Stimulated activated naive CD8-positive, alpha-beta T cell treated with anti-CD3 and anti-CD28 coated beads, Interleukin-15, Interleukin-2, amounts not matched to agents 100 U/mL and 50 U/mL, for 24 hours (primary cell): ENCODE measurements around the gene ITGAD.
A peak's percentile ranks its signal among the peaks of the same experiment; 100 is the strongest.

Experiments used
- ATAC-seq: fragments of 150-1000 bp; cut with Tn5 transposase; one replicate; pipeline ENCODE4 v1.10.0; 2021
- DNase-seq: peaks from one replicate; pipeline ENCODE4 v3.0.0; 2021

The ITGAD gene

DNA sequence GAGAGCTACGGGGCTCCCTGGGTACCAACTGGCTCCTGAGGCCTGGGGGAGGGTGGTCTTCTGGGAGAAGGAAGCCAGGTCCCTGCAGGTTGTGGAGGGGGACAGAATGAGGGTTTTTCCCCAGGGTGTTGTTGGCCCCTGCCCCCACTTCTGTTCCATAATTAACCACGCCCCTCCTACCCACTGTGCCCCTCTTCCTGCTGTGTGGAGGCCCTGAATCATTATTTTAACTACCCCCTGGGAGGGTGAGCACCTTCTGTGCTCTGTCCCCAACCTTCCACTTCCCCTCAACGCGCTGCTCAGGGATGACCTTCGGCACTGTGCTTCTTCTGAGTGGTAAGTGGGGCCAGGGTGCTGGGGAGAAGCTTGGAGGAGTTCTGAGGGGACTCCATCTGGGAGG lies at the start of gene ITGAD:
Gene ITGAD, plus strand, starts transcription at position 280 of the 400 bp plus-strand sequence. Its CDS starts 26 bp downstream, at position 306.
- no peak for DNase-seq
- ATAC-seq = no peak

DNA sequence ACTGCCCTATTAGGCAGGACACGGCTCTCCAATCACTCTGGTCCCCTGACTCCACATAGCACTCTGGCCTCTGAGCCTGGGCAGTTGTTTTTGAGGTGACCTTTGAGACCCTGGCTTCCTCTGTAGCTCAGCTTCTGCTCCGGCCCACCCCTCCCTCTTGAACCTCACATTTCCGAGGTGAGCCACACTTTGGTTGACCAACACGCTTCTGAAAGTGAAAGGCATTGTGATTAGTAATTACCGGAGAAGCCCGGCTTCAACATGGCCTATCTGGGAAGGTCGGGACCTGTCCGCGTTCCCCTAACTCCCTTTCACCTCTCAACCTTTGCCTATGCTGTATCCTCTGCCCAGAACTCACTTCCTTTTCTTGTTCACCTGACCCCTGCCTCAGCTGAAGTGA lies 48.4 kb upstream of the ITGAD start:
- DNase-seq (peak; percentile 22), ATAC-seq (peak; percentile 46)

DNA sequence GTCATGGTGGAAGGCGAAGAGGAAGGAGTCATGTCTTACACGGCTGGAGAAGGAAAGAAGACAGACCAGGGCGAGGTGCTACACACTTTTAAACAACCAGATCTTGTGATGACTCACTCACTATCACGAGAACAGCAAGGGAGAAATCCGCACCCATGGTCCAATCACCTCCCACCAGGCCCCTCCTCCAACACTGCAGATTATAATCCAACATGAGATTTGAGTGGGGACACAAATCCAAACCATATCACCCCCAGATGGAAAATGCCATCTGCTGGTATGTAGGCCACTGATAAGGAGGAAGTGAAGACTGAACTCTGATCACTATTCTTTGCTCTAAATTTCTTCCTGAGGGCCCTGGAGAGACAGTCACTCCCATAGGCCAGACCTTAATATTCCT lies 45.7 kb upstream of the ITGAD start:
- ATAC-seq (no peak), DNase-seq (no peak)

DNA sequence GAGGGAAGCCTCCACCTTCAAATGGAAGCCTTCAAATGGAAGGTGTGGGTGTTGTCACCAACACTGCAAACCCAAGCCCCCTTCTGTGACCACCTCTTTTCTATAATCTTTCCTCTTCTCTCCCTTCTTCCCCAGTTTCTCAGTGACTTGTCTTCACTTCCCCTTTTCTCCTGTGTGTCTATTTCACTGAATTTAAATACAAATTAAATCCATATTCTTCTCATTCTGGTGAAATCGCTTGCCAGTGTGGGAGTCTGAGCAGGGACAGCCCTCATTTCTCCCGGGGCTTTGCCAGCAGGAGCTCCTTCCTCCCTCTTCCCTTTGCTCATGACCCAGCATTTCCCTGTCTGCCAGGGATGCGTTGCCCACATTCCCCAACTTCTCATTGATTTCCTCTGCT lies 44.6 kb upstream of the ITGAD start:
- ATAC-seq = no peak
- DNase-seq = no peak

- ATAC-seq = no peak
- no peak for DNase-seq
Measured at GRCh38 chr16:31350275-31351005, 42.7 kb upstream of the ITGAD start.

DNA sequence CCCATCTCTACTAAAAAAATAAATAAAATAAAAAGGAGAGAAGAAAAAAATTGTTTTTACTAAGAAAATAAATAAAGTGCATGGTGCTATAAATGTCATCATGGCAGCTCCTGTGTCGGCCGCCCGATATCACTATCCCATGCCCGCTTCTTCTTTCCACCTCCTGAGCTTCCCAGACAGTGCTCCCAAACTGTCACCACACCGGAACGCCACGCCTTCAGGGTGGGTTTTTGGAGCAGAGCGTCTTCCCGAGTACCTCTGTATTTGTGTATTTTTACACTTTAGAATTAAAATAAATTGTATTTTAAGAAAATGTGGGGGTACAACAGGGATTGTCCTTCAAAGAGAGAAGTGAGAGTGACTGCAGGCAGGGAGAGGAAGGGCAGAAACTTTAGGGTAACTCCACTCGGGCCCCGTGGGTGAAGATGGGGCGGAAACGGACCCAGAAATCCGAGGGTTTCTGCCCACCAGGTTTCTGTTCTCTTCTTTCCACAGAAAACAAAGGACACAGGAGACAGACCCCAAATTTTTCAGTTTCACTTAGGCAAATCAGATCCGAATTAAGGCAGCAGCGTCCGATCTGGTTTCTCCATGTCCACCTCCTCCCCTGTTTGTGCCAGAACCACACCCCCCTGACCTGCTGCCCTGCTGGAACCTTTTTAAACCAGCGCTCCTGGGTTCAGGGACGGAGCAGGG lies 41.7 kb upstream of the ITGAD start:
- no peak for ATAC-seq
- no peak for DNase-seq

DNA sequence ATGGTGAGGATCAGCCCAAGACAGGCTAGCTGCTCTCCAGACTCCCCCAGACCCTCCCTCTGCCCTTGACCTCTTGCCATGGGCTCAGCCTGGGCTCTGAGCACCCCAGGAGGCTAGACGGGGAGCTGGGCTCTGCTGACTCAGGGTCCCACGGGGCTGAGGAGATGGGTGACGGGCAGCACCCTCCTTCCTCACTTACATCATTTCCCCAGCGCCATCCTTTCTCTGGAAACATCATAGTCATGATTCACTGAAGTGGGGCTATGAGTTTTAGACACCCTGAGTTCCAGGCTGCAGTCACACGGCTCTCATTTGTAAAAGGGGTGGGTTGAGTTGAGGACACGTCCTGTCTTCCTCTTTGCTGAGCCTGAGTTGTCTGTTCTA lies 41.2 kb upstream of the ITGAD start:
- peak; percentile 46 for DNase-seq
- ATAC-seq = peak; percentile 29

DNA sequence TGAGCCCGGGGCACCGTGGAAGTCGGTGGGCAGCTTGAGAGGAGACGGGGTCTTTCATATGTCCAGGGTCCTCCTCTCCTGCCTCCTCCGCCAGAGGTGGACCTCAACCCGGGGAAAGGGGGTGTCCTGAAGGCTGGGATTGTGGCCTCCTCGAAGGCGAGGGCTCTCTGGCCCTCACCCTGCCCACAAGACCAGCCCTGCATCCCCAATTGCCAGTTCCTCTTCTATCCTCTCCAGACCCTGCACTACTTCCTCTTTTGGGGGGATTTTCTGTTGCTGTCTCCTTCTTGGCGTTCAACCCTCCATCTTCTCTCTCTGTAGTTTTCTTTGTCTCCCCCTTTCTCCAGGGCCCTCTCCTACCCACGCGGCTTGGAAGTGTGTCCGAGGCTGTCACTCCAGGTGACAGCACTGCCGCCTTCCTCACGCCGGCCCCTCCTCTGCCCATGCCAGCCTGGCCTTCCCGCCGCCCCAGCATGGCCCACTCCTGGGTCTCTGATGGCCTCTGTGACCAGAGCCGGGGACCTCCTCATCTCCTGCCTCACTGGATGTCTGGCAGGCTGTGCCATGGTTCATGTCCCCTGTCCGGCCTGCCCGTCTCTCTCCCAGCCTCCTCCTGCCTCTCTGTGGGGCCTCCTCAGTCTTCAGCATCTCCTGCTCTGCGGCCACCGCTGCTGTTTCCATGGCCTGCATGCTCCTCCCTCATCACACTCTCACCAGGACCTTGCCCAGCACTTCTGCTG lies 40.6 kb upstream of the ITGAD start:
- ATAC-seq (no peak), DNase-seq (no peak)

- ATAC-seq (peak; percentile 87), DNase-seq (peak; percentile 87)
Measured at GRCh38 chr16:31354394-31355291, 38.5 kb upstream of the ITGAD start, which contains the start of gene ITGAX. Gene ITGAX (plus strand): TSS chr16:31355176. CDS start chr16:31355255, 79 bp downstream.

DNA sequence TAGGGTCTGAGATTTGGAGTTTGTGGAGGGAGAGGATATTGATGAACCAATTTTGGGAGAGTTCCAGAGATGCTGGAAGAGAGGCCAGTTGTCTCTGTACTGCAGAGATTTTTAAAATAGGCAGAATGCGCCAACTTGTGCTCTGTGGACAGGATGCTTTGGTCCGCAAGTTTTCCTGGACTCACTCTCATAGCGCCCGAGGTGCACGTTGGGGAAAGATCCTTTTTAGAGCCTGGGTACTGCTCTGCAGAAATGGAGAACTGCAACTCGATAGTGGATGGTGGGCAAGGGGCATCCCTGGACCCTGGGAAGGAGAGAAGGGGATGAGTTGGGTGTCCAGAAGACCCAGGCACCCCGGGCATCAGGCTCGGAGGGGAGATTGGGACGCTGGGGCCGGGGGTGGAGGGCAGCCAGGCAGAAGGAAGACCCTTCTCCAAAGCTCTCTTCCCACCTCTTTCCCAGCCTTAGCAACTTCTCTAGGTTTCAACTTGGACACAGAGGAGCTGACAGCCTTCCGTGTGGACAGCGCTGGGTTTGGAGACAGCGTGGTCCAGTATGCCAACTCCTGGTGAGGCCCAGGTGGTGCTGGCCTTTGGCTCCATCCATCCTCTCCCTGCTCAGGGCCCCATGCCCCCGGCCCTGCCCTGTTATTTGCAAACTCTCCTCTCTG lies 37.6 kb upstream of the ITGAD start:
- DNase-seq = no peak
- no peak for ATAC-seq

- DNase-seq (peak; percentile 16), ATAC-seq (no peak)
Measured at GRCh38 chr16:31356566-31357323, 36.4 kb upstream of the ITGAD start.

- ATAC-seq = no peak
- DNase-seq = no peak
Measured at GRCh38 chr16:31357324-31358109, 35.6 kb upstream of the ITGAD start.

DNA sequence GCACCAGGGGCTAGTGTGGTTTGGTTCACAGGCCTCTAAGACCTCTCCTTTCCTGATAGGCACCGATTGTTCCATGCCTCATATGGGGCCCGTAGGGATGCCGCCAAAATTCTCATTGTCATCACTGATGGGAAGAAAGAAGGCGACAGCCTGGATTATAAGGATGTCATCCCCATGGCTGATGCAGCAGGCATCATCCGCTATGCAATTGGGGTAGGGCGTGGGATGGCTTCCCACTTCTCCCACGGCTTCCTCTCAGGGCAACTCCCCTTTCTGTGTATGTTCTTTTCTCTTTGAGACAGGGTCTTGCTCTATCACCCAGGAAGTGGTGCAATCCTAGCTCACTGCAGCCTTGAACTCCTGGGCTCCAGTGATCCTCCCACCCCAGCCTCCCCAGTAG lies 32.9 kb upstream of the ITGAD start:
- no peak for DNase-seq

GRCh38 chr16:31361201-31362110 lies 31.7 kb upstream of the ITGAD start:
- ATAC-seq (no peak), DNase-seq (no peak)

More for the DNA sequence above, 32.9 kb upstream of the ITGAD start:
- ATAC-seq = no peak

GRCh38 chr16:31362476-31363405 lies 30.4 kb upstream of the ITGAD start:
- DNase-seq (no peak), ATAC-seq (no peak)

DNA sequence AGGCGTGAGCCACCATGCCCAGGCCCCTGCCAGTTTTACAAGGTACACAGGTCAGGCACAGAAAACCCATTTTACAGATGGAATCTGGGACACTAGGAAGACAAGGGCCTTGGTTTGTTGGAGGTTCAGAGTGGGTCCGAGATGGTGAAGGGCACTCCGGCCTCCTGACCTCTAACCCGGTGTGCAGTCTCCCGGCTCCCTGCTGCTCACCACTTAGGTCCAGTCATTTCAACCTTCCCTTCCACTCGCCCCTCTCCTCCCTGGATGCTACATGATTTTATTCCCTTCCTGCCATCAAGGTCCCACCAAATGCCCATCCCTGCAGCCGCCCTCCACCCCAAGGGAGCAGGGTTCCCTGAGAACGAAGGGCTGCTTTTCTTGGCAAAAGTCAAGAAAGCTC lies 29.4 kb upstream of the ITGAD start:
- DNase-seq (no peak), ATAC-seq (no peak)

- no peak for DNase-seq
- ATAC-seq = no peak
Measured at GRCh38 chr16:31364421-31364820, 28.7 kb upstream of the ITGAD start.
